ENCODE data around the gene IZUMO4.

Gene IZUMO4

DNA sequence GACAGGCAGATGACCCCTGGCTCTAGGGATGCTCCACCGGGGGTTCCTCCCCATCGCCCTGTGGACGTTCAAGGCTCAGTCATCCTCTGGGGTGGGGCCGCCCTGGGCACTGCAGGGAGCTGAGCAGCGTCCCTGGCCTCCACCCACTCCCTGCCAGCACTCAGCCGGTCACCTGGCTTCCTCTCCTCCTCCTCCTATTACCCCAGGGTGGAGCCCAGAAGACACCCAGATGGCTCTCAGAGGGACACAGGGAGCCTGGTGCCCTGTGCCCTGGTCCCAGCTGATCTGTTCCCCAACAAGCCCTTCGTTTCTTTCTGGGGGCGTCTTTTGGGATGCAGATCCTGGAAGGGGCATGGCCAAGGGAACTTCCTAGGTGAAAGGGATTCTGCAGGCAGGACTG is 42.0 kb upstream of the IZUMO4 start:
- no peak for DNase-seq (ENCODE audit: low read depth)
- TF ChIP-seq, protein P1, sequence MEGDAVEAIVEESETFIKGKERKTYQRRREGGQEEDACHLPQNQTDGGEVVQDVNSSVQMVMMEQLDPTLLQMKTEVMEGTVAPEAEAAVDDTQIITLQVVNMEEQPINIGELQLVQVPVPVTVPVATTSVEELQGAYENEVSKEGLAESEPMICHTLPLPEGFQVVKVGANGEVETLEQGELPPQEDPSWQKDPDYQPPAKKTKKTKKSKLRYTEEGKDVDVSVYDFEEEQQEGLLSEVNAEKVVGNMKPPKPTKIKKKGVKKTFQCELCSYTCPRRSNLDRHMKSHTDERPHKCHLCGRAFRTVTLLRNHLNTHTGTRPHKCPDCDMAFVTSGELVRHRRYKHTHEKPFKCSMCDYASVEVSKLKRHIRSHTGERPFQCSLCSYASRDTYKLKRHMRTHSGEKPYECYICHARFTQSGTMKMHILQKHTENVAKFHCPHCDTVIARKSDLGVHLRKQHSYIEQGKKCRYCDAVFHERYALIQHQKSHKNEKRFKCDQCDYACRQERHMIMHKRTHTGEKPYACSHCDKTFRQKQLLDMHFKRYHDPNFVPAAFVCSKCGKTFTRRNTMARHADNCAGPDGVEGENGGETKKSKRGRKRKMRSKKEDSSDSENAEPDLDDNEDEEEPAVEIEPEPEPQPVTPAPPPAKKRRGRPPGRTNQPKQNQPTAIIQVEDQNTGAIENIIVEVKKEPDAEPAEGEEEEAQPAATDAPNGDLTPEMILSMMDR (IDR thresholded peaks at IDR 0.05; ENCODE audit: low read depth, low read length, missing control alignments): no peak
- H3K4me3 ChIP-seq (ENCODE audit: low read depth, low read length): no peak overlapping the region
- in situ Hi-C loops (cut with HindIII; ENCODE audit: low sequenced_read_pairs): no loop called here

DNA sequence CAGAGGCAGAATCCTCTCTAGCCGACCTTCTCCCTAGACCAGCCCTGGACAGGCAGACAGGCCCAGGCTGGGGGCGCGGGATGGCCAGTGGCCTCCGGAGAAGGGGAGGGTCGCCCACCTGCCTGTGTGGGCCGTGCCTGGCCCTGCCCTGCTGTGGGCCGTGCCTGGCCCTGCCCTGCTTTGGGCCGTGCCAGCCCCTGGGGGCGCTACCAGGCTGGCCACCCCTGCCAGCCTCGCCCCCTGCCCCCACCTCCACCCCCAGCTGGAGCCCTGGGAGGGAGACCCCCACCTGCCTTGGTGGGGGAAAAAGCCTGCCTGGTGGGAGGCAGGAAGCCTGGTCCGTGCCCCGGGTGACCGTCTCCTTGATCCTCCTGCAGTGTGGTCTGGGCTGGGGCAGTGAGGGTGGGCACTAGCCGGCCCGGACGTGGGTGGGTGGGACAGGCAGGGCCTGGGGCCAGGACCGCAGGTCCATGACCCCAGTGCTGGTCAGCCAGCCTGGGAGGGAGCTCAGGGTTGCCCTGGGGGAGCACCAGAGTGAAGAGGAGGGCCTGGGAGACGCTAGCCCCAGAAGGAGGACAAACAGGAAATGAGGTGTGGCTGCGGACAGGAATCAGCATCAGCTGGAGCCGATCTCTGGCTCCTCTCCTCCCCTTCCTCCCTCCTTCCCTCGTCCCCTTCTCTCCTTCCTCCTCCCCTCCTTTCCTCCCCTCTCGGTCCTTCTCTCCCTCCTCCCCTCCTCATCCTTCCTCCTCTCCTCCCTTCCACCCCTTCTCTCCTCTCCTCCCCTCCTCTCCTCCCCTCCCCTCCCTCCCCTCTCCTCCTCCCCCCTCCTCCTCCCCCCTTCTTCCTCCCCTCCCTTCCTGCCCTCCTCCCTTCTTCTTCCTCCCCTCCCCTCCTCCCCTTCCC is 40.5 kb upstream of the IZUMO4 start:
- H3K4me3 ChIP-seq (ENCODE audit: low read depth, low read length): no peak overlapping the region
- TF ChIP-seq, protein P1 (IDR thresholded peaks at IDR 0.05; ENCODE audit: low read depth, low read length, missing control alignments): no peak
- DNase-seq (ENCODE audit: low read depth): no peak
- in situ Hi-C loops (cut with HindIII; ENCODE audit: low sequenced_read_pairs): no loop called here

DNA sequence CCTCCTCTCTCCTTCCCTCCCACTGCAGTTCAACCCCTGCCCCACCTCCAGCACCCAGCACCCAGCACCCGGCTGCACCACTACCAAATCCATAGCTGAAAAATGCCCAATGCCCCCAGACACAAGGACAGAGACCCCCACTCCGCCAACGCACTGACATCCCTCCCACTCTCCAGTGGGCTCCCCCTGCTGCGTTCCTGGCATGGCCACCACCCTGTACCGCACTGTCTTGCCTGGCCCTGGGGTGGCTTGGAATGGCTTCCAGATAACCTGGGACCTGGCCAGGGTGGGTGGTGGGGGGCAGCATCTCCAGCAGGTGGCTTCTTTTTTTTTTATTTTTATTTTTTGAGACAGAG is 39.9 kb upstream of the IZUMO4 start:
- no peak for DNase-seq (ENCODE audit: low read depth)
- TF ChIP-seq, protein P1 (IDR thresholded peaks at IDR 0.05; ENCODE audit: low read depth, low read length, missing control alignments): no peak
- in situ Hi-C loops (cut with HindIII; ENCODE audit: low sequenced_read_pairs): no loop called here
- no peak overlapping the region for H3K4me3 ChIP-seq (ENCODE audit: low read depth, low read length)

DNA sequence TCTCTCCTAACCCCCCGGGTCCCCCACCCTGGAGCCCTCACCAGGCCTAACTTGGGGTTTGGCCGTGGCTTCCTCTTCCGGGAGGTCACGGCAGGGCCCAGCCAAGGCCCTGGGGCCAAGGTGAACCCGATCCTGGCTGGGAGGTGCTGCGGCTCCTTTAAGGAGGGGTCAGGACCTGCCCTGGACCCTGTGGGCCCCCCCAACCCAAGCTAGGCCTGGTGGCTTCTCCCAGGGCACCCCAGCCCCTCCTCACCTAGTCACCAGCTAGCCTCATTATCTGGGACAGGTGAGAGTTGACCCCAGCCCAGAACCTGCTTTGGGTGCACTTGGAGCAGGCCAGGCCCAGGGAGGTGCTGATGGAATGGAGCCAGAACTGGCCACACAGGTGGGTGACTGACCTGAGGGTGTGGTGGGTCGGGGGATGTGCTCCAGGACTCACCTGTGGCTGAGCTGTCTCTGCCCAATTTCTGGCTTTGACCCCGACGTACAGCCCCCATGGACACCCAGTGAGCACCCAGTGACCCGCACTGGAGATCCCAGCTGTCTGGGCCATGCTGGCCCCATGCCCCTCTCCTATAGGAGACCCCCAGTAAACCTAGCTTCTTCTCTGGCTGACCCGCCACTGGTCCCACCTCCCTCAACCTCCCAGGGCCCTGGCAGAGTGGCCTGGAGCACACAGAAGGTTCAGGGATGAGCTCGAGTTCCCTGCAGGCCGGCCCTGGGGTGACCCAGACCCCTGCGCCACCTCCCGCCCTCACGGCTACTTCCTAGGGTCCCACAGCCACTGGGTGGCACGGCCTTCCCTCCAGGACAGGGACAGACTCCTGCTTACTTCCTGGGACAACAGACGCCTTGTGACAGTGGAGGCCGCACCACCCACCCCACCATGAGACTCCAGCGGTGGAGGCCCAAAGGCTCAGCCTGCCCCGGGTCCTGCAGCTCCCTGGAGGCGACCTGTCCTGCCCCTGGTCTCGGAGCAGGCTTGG is 38.9 kb upstream of the IZUMO4 start:
- H3K4me3 ChIP-seq (ENCODE audit: low read depth, low read length): no peak overlapping the region
- in situ Hi-C loops (cut with HindIII; ENCODE audit: low sequenced_read_pairs): no loop called here
- TF ChIP-seq, protein P1 (IDR thresholded peaks at IDR 0.05; ENCODE audit: low read depth, low read length, missing control alignments): no peak
- DNase-seq (ENCODE audit: low read depth): no peak

DNA sequence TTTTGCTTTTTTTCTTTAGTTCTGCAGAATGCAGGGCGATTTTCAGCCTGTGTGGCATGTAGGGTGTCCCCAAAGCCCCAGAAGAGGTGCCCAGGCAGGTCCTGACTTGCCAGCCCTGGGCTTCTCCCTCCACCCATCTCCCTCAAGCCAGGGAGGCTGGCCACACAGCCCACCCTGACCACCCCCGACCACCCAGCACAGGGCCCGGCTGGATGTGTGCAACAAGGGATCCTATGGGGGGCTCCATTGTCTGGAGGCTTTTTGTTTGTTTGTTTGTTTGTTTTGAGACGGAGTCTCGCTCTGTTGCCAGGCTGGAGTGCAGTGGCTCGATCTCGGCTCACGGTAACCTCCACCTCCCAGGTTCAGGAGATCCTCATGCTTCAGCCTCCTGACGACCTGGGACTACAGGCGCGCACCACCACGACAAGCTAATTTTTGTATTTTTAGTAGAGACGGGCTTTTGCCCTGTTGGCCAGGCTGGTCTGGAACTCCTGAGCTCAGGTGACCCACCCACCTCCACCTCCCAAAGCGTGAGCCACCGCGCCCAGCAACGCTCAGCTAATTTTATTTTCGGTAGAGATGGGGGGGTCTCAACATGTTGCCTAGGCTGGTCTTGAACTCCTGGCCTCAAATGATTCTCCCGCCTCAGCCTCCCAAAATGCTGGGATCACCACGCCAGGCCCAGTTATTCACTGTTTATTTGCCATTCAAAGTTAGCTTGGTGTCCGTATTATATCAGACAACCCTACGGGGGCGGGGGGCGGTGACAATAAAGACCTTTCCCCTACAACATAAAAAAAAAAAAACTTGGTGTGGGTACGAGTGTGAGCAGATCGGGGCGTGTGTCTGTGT is 37.9 kb upstream of the IZUMO4 start:
- DNase-seq (ENCODE audit: low read depth): no peak
- no peak overlapping the region for H3K4me3 ChIP-seq (ENCODE audit: low read depth, low read length)
- in situ Hi-C loops (cut with HindIII; ENCODE audit: low sequenced_read_pairs): no loop called here
- TF ChIP-seq, protein P1 (IDR thresholded peaks at IDR 0.05; ENCODE audit: low read depth, low read length, missing control alignments): no peak
